Measurements from ENCODE around the gene RPL18.

- TF ChIP-seq YY1 (IDR thresholded peaks at IDR 0.05) (no peak), JUND (IDR thresholded peaks at IDR 0.05) (no peak), CTCF (IDR thresholded peaks at IDR 0.05; ENCODE audit: low read depth, low read length, missing input control) (no peak), TAF1 (conservative IDR thresholded peaks at IDR 0.05) (no peak), NR2F2 (IDR thresholded peaks at IDR 0.05) (no peak), MAX (IDR thresholded peaks at IDR 0.05) (no peak)
These were observed 15.1 kb downstream of the RPL18 start for GRCh38 chr19:48603850-48604249.
